ENCODE results near the gene ZNF423.

DNA sequence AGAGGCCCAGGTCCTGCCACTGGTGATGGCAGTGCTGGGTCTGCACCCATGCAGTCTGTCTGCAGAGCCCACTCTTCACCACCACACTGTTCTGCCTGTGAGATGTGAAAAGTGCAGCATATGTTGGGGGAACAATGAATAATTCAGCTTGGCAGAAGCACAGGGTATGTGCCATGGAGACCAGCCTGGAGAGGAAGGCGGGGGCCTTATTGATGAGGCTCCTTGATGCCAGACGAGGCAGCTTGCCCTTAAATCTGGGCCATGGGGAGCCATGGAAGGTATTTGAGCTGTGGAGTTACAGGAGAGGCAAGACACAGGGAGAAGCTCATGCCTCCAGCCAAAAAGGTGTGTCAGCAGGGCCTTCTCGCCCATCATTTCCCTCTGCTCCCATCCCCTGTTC is 357.6 kb downstream of the ZNF423 start:
- TF ChIP-seq EZH2 (IDR thresholded peaks at IDR 0.05; ENCODE audit: insufficient read depth, low read length): no peak
- TF ChIP-seq, protein P1, sequence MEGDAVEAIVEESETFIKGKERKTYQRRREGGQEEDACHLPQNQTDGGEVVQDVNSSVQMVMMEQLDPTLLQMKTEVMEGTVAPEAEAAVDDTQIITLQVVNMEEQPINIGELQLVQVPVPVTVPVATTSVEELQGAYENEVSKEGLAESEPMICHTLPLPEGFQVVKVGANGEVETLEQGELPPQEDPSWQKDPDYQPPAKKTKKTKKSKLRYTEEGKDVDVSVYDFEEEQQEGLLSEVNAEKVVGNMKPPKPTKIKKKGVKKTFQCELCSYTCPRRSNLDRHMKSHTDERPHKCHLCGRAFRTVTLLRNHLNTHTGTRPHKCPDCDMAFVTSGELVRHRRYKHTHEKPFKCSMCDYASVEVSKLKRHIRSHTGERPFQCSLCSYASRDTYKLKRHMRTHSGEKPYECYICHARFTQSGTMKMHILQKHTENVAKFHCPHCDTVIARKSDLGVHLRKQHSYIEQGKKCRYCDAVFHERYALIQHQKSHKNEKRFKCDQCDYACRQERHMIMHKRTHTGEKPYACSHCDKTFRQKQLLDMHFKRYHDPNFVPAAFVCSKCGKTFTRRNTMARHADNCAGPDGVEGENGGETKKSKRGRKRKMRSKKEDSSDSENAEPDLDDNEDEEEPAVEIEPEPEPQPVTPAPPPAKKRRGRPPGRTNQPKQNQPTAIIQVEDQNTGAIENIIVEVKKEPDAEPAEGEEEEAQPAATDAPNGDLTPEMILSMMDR (IDR thresholded peaks at IDR 0.05; ENCODE audit: insufficient read depth, low read depth, low read length): no peak

All from astrocyte (in vitro differentiated cells and primary cell).